Karpas-422 (cell line): ENCODE data around the gene ACVRL1. TPM values are rescaled to one million over a fixed set of nuclear protein-coding genes. Genes with fewer than 3 reads are reported as not detected.

Experiments used
- DNase-seq: peaks from one replicate; pipeline ENCODE4 v3.0.0-alpha.2; 2015
- H2AFZ ChIP-seq: fragments of 200-600 bp; sonication (generic); 2 replicates; pipeline ENCODE4 v1.6.1; 2014; ENCODE audit warnings: antibody characterized with exemption, low read length, mixed read lengths
- H3K27ac ChIP-seq: fragments of 200-600 bp; sonication (generic); 2 replicates; pipeline ENCODE4 v1.5.1; 2014; ENCODE audit warnings: mild to moderate bottlenecking, low read length, moderate library complexity
- H3K27me3 ChIP-seq: fragments of 200-600 bp; sonication (generic); 2 replicates; pipeline ENCODE4 v1.6.1; 2014; ENCODE audit warnings: low read length, mixed read lengths
- H3K36me3 ChIP-seq: fragments of 200-600 bp; sonication (generic); 2 replicates; pipeline ENCODE4 v1.6.1; 2014; ENCODE audit warnings: low read length, mixed read lengths; ENCODE audit not compliant: insufficient read depth
- H3K4me1 ChIP-seq: fragments of 200-600 bp; sonication (generic); 2 replicates; pipeline ENCODE4 v1.6.1; 2014; ENCODE audit warnings: mild to moderate bottlenecking, low read length, mixed read lengths
- H3K4me2 ChIP-seq: fragments of 200-600 bp; sonication (generic); 2 replicates; pipeline ENCODE4 v1.6.1; 2014; ENCODE audit warnings: low read length, low read depth, mild to moderate bottlenecking; ENCODE audit not compliant: poor library complexity, severe bottlenecking
- H3K4me3 ChIP-seq: fragments of 200-600 bp; sonication (generic); 2 replicates; pipeline ENCODE4 v1.5.1; 2014; ENCODE audit warnings: mild to moderate bottlenecking, antibody characterized with exemption, low read length, mixed read lengths
- H3K79me2 ChIP-seq: fragments of 200-600 bp; sonication (generic); 2 replicates; pipeline ENCODE4 v1.6.1; 2014; ENCODE audit warnings: mild to moderate bottlenecking, low read length, mixed read lengths
- H3K9ac ChIP-seq: fragments of 200-600 bp; sonication (generic); 2 replicates; pipeline ENCODE4 v1.6.0; 2014; ENCODE audit warnings: low read length
- H3K9me2 ChIP-seq: fragments of 200-600 bp; sonication (generic), shearing (Covaris generic); replicated peaks from 2 replicates; pipeline ENCODE4 v1.6.0; 2014; ENCODE audit warnings: mild to moderate bottlenecking, low read length, moderate library complexity; ENCODE audit not compliant: insufficient read depth
- H3K9me3 ChIP-seq: fragments of 300-700, 200-600 bp; sonication (generic); 2 replicates; pipeline ENCODE4 v1.6.1; 2014; ENCODE audit warnings: low read length, mixed read lengths
- H4K20me1 ChIP-seq: fragments of 200-600 bp; sonication (generic); 2 replicates; pipeline ENCODE4 v1.6.1; 2014; ENCODE audit warnings: mild to moderate bottlenecking, antibody characterized with exemption, low read length, low read depth; ENCODE audit not compliant: insufficient read depth
- total RNA-seq: library from RNA; depleted of rRNA; stranded (reverse); fragments of >200 nt; shearing (Covaris generic); gene quantifications from 2 replicates; pipeline ENCODE4 v1.2.3, GENCODE V29; 2014; ENCODE audit warnings: low replicate concordance

ACVRL1 gene
- total RNA-seq, 1 experiment from 2014 or later: not detected

GRCh38 chr12:51914034-51914923 lies 7.0 kb downstream of the ACVRL1 start:
- no peaks in the 10 kb centered on the region for H3K9me3 ChIP-seq
- no peaks in the 10 kb centered on the region for H3K79me2 ChIP-seq
- no peaks in the 10 kb centered on the region for H3K27me3 ChIP-seq
- no peaks in the 10 kb centered on the region for H3K9me2 ChIP-seq
- H3K4me2 ChIP-seq: no peak overlapping the region
- H2AFZ ChIP-seq: no peak overlapping the region
- no peak for DNase-seq
- no peak overlapping the region for H3K9ac ChIP-seq
- H3K27ac ChIP-seq: no peak overlapping the region
- no peaks in the 10 kb centered on the region for H3K36me3 ChIP-seq
- H4K20me1 ChIP-seq: no peaks in the 10 kb centered on the region
- H3K4me3 ChIP-seq: no peak overlapping the region
- no peaks in the 10 kb centered on the region for H3K4me1 ChIP-seq

- H3K4me2 ChIP-seq: no peak overlapping the region
- H3K27me3 ChIP-seq: no peaks in the 10 kb centered on the region
- DNase-seq: no peak
- H3K27ac ChIP-seq: no peak overlapping the region
- no peak overlapping the region for H3K4me3 ChIP-seq
- no peak overlapping the region for H2AFZ ChIP-seq
- H3K36me3 ChIP-seq: no peaks in the 10 kb centered on the region
- no peaks in the 10 kb centered on the region for H3K9me3 ChIP-seq
- no peaks in the 10 kb centered on the region for H3K4me1 ChIP-seq
- H3K79me2 ChIP-seq: no peaks in the 10 kb centered on the region
- no peaks in the 10 kb centered on the region for H3K9me2 ChIP-seq
- no peak overlapping the region for H3K9ac ChIP-seq
- no peaks in the 10 kb centered on the region for H4K20me1 ChIP-seq
Observed at GRCh38 chr12:51915003-51915625, 7.8 kb downstream of the ACVRL1 start.

GRCh38 chr12:51915951-51916350 lies 8.6 kb downstream of the ACVRL1 start:
- Histone ChIP-seq H4K20me1 (no peaks in the 10 kb centered on the region), H3K4me1 (no peaks in the 10 kb centered on the region), H3K79me2 (no peaks in the 10 kb centered on the region), H2AFZ (no peak overlapping the region), H3K36me3 (no peaks in the 10 kb centered on the region), H3K9ac (no peak overlapping the region), H3K27me3 (no peaks in the 10 kb centered on the region), H3K9me3 (no peaks in the 10 kb centered on the region), H3K9me2 (no peaks in the 10 kb centered on the region), H3K4me2 (no peak overlapping the region), H3K27ac (no peak overlapping the region), H3K4me3 (no peak overlapping the region)
- DNase-seq: no peak

- Histone ChIP-seq H3K4me3 (no peak overlapping the region), H3K4me2 (no peak overlapping the region), H3K27ac (no peak overlapping the region)
Observed at GRCh38 chr12:51917041-51917590, 9.8 kb downstream of the ACVRL1 start.

GRCh38 chr12:51917746-51918453 lies 10.6 kb downstream of the ACVRL1 start:
- no peaks in the 10 kb centered on the region for H3K4me1 ChIP-seq
- H3K79me2 ChIP-seq: no peaks in the 10 kb centered on the region
- H3K9ac ChIP-seq: no peak overlapping the region
- DNase-seq: no peak
- no peak overlapping the region for H3K4me2 ChIP-seq
- H4K20me1 ChIP-seq: no peaks in the 10 kb centered on the region
- no peaks in the 10 kb centered on the region for H3K36me3 ChIP-seq
- no peak overlapping the region for H3K27ac ChIP-seq
- H3K27me3 ChIP-seq: no peaks in the 10 kb centered on the region
- H2AFZ ChIP-seq: no peak overlapping the region
- H3K9me3 ChIP-seq: no peaks in the 10 kb centered on the region
- H3K4me3 ChIP-seq: no peak overlapping the region
- no peaks in the 10 kb centered on the region for H3K9me2 ChIP-seq

More at GRCh38 chr12:51917041-51917590, 9.8 kb downstream of the ACVRL1 start:
- Histone ChIP-seq H3K4me1 (no peaks in the 10 kb centered on the region), H3K9me3 (no peaks in the 10 kb centered on the region), H3K36me3 (no peaks in the 10 kb centered on the region), H4K20me1 (no peaks in the 10 kb centered on the region), H3K79me2 (no peaks in the 10 kb centered on the region), H3K9me2 (no peaks in the 10 kb centered on the region), H2AFZ (no peak overlapping the region), H3K9ac (no peak overlapping the region), H3K27me3 (no peaks in the 10 kb centered on the region)
- DNase-seq: no peak

- no peak for DNase-seq
- no peak overlapping the region for H3K4me3 ChIP-seq
- H3K27ac ChIP-seq: no peak overlapping the region
- H3K4me1 ChIP-seq: peaks cover 13% of the 10 kb centered on the region
- no peaks in the 10 kb centered on the region for H3K9me2 ChIP-seq
- H3K9ac ChIP-seq: no peak overlapping the region
- no peaks in the 10 kb centered on the region for H3K79me2 ChIP-seq
- no peaks in the 10 kb centered on the region for H4K20me1 ChIP-seq
- H3K9me3 ChIP-seq: no peaks in the 10 kb centered on the region
- H2AFZ ChIP-seq: no peak overlapping the region
- no peaks in the 10 kb centered on the region for H3K36me3 ChIP-seq
- H3K4me2 ChIP-seq: no peak overlapping the region
- H3K27me3 ChIP-seq: no peaks in the 10 kb centered on the region
Observed at GRCh38 chr12:51920046-51920445, 12.7 kb downstream of the ACVRL1 start.

- Histone ChIP-seq H2AFZ (no peak overlapping the region), H3K9ac (no peak overlapping the region), H3K4me1 (peaks cover 19% of the 10 kb centered on the region), H3K4me3 (no peak overlapping the region), H4K20me1 (no peaks in the 10 kb centered on the region), H3K27me3 (no peaks in the 10 kb centered on the region), H3K9me3 (no peaks in the 10 kb centered on the region), H3K36me3 (no peaks in the 10 kb centered on the region), H3K79me2 (no peaks in the 10 kb centered on the region), H3K27ac (no peak overlapping the region), H3K9me2 (no peaks in the 10 kb centered on the region), H3K4me2 (no peak overlapping the region)
- no peak for DNase-seq
Observed at GRCh38 chr12:51921017-51921725, 13.9 kb downstream of the ACVRL1 start.
